HG03095 (cell line): ENCODE data around the gene ARHGAP28.
"Not testable (repeated sequence)": the region's sequence is repeated elsewhere in the genome, so short reads cannot be mapped to it uniquely, and the experiment has no call there.

Source experiments
- ATAC-seq: cut with Tn5 transposase; IDR thresholded peaks from one replicate; pipeline ENCODE4 v1.9.1; 2021; ENCODE audit warnings: moderate library complexity; ENCODE audit not compliant: unreplicated experiment

ARHGAP28 gene

DNA sequence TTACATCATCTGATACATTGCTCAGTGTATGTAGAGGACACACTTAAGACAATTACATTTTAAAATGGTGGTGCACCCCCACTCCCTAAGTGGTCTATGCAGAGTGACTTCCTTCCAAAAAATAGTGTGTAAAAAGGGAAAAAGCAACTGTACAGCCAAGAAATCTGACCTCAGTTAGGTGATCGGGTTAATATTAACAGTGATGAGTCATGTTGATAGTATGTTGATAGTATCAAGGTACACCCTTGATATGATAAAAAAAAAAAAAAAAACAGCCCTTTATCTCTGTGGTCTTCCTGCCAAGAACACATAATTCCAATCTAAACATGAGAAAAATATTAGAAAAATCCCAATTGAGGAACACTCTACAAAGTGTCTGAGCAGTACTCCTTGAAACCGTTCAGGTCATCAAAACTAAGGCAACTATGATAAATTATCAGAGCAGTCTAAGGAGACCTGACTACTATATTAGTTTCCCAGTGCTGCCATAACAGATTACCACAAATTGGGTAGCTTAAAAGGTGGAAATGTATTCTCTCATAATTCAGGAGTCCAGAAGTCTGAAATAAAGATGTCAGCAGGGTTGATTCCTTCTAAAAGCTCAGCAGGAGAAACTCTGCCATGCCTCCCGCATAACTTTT is 171.9 kb downstream of the ARHGAP28 start:
- no peak for ATAC-seq

DNA sequence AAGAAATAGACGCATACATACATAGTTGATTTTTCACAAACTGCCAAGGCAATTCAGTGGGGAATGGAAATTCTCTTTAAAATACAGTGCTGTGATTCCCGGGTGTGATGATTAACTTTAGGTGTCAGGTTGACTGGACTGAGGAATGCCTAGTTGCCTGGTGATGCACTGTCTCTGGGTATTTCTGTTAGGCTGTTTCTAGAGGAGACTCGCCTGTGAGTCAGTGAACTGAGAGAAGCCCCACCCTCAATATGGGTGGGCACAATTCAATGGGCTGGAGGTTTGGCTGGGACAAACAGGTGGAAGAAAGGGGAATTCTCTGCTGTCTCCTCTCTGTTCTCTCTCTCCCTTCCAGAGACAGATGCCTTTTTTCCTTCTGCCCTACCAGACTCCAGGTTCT is 187.6 kb downstream of the ARHGAP28 start:
- ATAC-seq: no peak

DNA sequence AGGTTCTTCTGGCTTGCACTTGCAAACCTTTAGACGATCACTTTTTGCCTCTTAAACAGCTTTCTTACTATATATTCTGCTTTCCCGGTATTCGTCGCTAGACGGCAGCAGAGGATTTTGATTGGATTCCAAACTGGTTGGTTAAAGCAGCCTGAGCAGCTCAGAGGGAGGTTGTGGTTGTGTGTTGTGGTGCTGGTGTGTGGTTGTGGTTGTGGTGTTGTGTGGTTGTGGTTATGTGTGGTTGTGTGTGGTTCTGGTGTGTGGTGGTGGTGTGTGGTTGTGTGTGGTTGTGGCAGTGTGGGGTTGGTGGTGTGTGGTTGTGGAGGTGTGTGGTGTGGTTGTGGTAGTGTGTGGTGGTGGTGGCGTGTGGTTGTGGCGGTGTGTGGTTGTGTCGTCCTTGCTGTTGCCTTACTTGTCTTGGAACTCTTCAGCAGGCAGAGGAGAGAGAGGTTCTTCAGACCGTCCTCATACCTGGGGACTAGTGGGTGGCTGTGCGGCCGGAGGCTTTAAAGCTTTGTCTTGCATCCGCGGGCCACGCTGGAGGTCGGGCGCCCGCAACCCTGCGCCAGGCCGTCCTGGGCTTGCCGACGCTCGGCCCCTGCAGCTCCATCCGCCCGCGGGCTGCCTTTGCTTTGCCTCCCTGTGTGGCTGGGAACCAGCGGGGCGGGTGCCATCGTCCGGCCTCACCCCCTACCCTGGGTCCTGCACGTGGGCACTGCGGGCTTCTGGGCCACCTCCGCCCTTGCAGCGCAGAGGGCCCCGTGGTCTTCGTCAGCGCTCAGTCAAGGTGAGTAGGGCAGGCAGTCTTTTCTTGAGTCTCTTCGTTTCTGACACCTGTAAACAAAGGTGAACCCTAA is 190.8 kb downstream of the ARHGAP28 start:
- ATAC-seq: no peak

DNA sequence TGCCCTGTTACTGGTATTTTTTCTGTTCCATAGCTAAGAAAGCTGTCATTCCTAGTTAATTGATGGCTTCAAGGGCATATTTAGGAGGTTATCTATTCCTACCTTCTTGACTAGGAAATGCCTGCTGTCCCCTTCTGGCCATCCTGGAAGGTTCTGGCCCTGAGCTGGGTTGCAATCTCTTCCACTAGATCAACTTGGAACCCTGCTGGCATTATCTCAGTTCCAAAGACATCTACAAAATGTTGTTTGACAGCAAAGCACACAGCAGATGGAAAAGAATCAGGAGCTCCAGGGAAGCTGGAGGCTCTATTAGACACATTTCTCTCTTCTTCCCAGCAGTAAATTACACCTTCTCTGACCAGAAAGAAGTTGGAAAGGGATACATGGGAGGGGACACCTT is 192.1 kb downstream of the ARHGAP28 start:
- ATAC-seq: no peak

DNA sequence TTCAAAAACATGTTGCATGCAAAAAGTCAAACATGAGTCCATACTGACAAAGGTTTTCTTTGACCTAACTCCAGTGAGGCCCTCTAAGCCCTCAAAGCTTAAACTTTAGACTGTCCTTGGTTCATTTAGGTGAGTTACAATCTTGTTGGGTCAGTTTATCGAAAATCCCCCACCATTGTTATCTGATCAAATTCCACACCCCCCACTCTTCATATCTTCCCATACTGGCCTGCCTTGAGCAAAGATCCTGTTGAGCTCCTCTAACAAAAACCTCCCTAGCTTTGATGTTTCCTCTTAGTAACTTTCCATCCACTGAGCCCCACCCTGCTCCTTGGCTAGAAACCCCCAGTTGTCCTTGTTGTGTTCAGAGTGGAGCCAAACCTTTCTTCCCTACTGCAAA is 193.7 kb downstream of the ARHGAP28 start:
- ATAC-seq: no peak

DNA sequence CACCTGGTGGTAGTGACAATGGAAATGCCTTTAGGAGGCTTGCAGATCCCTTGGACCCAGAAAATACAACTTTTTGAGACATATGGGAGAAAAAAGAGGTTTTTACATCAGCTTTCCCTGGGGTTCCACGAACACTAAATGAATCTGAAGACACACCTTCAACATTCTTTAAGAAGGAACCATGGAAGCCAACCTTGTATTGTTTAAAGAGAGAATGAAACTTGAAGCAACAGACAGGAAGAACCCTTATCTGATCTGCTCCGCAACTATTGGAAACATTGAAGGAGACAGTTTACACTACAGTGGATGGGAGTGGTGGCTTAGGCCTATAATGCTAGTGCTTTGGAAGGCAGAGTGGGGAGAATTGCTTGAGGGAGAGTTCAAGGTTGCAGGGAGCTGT is 197.6 kb downstream of the ARHGAP28 start:
- ATAC-seq: no peak

DNA sequence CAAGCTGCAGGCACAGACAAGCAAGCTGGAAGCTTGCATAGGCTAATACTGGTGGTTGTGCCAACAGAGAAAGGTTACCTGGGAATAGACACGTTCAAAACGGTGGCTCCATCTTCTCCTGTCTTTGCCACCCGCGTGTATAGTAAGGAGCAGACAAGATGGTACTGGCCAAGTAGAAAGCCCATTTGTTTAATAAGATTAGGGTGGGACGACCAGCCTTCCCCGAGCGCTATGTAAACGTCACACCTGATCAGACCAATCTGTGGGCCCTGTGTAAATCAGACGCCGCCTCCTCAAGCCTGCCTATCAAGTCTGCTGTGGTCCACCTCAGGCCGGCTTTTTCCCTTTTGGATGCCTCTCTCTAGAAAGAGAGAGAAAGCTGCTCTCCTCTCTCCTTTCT is 198.8 kb downstream of the ARHGAP28 start:
- ATAC-seq: no peak

DNA sequence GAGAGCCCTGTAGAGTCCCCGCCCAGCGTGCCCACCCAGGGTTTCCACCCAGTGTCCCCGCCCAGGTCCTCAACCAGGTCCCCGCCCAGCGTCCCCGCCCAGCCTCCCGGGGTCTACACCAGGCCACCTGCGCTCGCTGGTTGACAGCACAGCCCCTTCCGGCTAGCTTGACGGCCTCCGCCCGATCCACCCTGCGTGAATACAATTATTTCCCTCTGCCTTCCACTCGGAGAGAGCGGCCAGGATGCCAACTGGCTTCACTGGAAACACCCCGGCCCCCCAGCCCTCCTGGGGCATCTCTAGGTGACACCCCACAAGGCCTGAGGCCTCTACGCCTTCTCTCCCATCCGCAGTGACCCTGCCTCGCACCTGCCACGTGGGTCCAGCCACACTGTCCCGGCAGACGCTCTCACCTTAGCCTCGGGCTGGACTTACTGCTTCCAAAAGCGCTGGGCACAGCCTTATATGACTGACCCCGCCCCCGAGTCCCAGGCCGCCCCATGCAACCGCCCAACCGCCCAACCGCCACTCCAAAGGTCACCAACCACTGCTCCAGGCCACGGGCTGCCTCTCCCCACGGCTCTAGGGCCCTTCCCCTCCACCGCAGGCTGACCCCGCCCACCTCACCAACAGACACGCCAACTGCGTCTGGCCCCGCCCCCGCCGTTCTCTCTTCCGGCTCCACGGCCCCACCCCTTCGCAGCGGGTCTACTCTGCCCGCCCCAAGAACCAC is 200.0 kb downstream of the ARHGAP28 start:
- ATAC-seq: no peak

DNA sequence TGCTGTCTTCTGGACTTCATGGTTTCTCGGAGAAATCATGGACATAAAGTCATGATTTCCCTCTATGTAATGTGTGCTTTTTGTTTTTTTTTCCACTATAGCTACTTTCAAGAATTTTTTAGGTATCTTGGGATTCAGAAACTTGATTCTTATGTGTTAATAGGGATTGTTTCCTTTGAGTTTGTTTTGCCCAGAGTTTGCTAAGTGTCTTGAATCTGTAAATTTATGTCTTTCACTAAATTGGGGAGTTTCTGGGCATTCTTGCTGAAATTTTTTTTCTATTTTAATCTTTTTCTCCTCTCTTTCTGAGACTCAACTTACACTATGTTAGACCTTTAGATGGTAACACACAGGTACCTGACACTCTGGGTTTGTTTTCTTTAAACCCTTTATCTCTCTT is 205.3 kb downstream of the ARHGAP28 start:
- no peak for ATAC-seq

DNA sequence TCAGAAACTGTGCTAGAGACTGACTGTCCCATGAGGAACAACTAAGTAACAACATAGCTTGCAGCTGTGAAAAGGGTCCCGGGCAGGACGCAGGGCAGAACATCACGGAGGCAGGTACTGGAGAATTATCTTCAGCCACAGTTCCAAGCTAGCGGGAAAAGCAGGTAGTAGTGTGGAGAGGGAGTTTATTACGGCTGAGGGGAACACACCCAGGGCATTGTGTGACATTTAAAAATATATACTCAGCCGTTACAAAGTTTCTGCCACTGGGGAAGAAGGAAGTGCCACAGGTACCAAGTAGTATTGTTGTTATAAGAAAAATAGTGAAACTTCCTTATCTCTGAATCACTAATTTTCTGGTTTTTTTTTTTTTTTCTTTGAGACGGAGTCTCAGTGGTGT is 208.5 kb downstream of the ARHGAP28 start:
- no peak for ATAC-seq

DNA sequence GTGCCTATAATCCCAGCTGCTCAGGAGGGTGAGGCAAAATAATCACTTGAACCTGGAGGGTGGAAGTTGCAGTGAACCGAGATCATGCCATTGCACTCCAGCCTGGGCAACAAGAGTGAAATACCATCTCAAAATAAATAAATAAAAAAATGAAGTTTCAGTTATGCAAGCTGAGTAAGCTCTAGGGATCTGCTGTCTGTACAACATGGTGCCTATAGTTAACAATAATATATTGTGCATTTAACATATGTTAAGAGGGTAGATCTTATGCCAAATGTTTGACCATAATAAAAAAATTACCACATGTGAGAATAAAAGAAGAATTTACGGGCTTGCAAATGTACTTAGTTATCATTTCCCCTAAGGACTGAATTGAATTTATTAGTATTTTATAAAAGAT is 208.9 kb downstream of the ARHGAP28 start:
- ATAC-seq: not testable (repeated sequence)

DNA sequence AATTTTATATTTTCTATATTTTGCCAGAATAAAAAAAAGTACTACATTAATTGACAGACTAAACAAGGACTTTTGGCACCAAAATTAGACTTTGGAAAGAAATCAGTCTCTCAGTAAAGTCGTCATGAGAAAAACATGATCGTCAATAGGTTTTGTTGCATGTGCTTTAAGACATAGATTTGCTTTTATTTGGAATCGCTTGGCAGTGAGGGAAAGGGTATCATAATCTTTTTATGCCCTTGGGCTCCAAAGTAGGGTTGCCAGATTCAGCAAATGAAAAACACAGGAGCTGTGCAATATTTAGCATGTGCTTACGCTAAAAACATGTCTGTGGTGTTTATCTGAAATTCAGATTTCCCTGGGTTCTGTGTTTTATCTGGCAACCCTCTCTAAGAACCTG is 210.5 kb downstream of the ARHGAP28 start:
- ATAC-seq: no peak

DNA sequence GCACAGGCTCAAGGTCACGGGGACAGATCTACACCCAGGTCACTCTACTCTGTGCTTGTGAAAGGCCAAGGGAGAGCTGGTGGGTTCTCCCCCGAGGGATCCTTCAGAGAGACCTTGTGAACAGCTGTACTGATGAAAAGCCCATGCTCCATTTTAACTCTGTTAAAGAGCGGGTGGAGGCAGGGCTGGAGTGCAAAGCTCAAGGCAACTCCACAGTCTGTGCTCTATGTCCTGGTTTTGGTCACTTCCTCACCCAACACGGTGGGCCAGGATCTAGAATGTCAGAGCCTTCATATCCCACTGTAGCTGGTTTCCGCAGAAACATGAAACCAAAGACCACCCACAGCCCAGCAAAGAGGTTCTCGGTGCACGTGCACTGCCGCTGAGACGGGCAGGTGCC is 210.9 kb downstream of the ARHGAP28 start:
- ATAC-seq: no peak

DNA sequence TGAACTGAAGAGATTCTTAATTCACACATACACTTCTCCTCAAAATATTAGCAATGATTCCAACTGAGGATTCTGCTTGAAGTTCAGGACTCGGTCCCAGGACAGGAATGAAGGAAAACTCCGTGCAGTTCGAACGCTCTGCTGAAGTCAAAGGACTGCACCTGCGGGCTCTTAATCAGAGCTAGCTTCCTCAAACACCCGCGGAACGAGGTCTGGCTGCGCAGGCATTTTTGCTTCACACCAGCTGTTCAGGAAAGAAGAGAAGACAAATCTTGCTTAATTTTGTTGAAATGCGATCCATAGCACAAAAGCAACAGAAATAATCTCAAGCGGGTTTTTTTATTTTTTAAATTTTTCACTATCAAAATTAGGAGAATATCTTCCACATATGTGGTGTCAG is 212.5 kb downstream of the ARHGAP28 start:
- ATAC-seq: no peak

DNA sequence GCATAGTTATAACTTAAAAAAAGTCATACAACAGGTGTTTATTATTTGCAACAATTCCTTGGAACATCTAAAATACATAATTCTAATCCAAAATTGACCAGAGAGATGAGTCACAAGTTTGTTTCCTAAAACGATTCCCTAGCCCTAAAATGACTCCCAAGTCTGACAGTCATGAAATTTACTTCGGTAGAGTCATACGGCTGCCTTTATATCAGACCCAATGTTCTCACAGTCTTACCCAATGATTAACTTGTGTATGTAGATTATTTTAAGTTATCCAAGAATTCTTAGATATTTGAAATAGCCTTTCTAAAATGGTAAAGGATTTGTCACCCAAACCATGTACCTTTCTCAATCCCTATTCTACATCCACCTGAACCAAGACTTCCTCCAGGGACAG is 213.2 kb downstream of the ARHGAP28 start:
- no peak for ATAC-seq

DNA sequence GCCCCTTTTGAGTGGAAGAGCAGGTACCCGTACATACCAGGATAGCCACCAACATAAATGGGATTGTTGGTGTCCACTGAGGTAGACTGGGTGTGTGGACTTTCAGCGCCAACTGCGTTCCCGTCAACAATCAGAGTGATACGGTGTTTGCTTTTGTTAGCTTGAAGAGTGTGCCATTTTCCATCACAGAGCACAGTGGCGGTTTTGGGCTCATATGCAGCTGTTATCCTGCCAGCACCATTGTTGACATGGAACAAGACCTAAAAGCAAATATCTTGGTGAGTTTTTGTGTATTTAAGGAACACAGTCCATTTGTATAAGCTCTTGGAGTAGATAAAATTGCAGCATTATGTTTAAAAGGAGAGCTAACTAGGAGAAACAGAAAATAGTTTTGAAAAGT is 213.6 kb downstream of the ARHGAP28 start:
- no peak for ATAC-seq

DNA sequence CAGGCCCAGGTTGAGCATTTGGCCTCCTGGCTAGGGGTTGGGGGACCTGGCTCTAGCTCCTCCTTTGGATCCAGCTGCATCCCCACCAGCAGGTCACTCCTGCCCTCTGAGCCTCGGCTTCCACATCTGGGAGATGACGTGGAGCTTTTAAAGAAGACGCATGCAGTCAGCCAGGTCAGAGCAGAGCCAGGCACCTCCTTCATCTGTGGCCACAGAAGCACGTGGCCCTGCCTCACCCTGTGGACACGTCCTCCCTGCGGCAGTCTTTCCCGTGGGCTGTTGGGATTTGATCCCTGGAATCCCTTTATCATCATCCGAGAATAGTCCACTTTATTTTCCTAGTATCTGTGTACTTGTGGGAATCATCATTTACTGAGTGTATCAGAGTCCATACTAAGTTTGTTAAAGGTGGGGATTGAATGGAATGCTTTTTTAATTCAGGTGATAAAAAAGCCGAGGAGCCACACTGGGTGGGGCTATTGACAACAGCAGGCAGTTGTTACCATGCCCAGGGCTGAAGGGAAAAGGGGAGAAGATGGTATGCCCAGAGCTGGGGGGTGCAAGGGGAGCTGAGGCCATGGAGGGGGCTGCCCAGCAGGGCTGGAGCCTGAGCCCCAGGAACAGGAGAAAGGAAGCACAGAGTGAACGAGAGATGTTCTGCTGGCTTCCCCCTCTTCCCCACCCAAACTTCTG is 218.0 kb downstream of the ARHGAP28 start:
- no peak for ATAC-seq

DNA sequence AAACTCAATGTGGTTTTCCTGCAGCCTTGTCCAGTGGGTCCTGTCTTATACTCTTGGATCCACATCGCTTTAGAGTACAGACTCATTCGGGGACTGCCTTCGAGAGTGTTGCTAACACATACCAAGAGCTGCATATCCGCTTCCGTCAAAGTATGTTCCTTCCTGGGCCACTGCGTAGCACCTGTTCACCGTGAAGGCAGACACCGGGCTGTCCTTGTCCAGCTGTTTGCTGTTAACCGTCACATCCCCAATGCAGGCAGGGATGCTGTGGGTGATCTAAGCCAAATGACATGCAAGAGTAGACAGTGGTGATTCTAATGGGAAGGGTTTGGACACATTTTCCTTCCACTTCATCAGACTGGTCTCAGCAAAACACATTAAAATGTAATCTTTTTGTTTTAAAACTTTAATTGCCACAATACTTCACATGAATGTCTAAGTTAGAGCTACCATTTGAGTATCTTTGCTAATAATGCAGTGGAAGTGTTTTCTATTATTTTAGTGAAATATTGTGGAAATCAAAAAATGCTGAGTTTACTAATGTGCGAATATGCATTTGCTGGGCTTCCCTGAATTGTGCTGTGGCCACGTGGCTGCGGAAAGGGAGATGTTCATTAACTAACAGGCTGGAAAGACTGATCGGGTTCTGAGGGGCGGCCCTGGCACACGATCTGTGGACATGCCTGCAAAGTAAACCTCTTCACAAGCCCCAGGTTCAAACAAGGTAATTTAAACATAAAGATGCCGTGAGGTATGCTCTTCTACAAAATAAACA is 219.0 kb downstream of the ARHGAP28 start:
- ATAC-seq: no peak

DNA sequence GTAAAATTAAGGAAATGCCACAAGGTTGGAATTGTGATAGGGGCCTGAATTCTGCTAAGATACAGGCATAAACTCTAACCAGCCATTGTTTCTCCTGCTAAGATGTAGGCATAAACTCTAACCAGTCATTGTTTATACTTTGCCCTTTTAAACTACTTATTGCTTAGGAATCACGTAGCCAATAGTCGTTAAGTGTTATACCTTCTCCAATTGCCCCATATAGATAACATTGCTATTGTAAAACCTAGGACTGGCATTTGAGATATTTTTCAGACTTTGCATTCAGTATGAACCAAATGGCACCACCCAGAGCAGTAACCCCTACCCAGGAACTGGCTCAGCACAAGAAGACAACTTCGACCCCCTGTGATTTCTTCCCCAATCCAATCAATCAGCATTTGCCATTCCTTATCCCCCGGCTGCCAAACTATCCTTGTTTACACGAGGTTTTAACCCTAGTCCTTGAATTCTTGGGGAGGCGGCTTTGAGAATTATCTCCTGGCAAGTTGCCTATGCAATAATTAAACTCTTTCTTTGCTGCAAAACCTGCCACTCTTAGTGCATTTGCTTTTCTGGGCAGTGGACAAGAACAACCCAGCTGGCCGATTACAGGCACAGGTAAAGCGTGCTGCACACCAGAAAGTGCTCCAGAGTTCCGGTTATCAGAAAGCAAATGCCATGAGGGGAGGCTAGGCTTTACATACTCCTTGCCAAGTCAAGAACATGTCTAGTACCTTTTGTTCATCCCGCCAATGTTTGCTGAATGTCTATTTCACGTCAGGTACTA is 220.5 kb downstream of the ARHGAP28 start:
- ATAC-seq: no peak

DNA sequence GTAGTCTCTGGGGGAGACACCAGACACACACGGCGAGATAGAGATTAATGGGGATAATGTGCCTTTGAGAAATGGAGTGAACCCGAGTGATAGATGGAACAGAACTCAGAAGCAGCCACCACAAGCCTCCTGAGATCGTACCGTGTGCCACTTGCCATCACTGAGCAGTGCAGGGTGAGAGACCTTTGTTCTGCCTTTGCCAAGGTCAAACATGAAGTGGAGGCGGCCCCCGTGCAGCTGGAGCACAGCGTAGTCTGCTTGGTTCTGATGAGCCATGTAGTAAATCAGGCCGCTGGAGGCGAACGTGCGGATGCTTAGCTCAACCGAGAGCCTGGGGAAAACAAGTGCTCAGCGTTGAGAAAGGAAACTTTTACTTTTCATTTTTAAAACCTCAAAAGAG is 221.1 kb downstream of the ARHGAP28 start:
- no peak for ATAC-seq
